H9 (cell line): ENCODE results near the gene ZNF8. TPM values are rescaled to one million over a fixed set of nuclear protein-coding genes. Genes with fewer than 3 reads are reported as not detected.

Experiments used
- DNase-seq: peaks from one replicate; pipeline ENCODE4 v3.0.0-alpha.2; 2017
- H2AFZ ChIP-seq: one replicate; pipeline ENCODE4 v1.6.1; 2013; ENCODE audit warnings: mild to moderate bottlenecking, low read length, control low read depth, moderate library complexity
- H2AK5ac ChIP-seq: 2 replicates; pipeline ENCODE4 v1.6.1; 2013; ENCODE audit warnings: low read length, control low read depth, mixed read lengths; ENCODE audit not compliant: insufficient read length
- H2BK120ac ChIP-seq: one replicate; pipeline ENCODE4 v1.6.1; 2013; ENCODE audit warnings: low read depth, mild to moderate bottlenecking, low read length, control low read depth, inconsistent platforms; ENCODE audit not compliant: poor library complexity, severe bottlenecking
- H2BK12ac ChIP-seq: 2 replicates; pipeline ENCODE4 v1.6.1; 2013; ENCODE audit warnings: low read length, control low read depth, mixed read lengths, low read depth; ENCODE audit not compliant: insufficient read length
- H2BK15ac ChIP-seq: 2 replicates; pipeline ENCODE4 v1.6.1; 2013; ENCODE audit warnings: low read depth, low read length, control low read depth
- H2BK20ac ChIP-seq: one replicate; pipeline ENCODE4 v1.6.1; 2013; ENCODE audit warnings: low read depth, mild to moderate bottlenecking, low read length, control low read depth, inconsistent platforms; ENCODE audit not compliant: poor library complexity, severe bottlenecking
- H2BK5ac ChIP-seq: 2 replicates; pipeline ENCODE4 v1.6.1; 2013; ENCODE audit warnings: low read length, control low read depth, mixed read lengths; ENCODE audit not compliant: insufficient read length
- H3K14ac ChIP-seq: 2 replicates; pipeline ENCODE4 v1.6.1; 2013; ENCODE audit warnings: low read length, control low read depth; ENCODE audit not compliant: insufficient read depth
- H3K18ac ChIP-seq: 2 replicates; pipeline ENCODE4 v1.6.1; 2013; ENCODE audit warnings: low read depth, mild to moderate bottlenecking, mixed read lengths, low read length, control low read depth; ENCODE audit not compliant: insufficient read length
- H3K23ac ChIP-seq: 2 replicates; pipeline ENCODE4 v1.6.1; 2013; ENCODE audit warnings: low read length, control low read depth, mixed read lengths, low read depth; ENCODE audit not compliant: insufficient read length
- H3K23me2 ChIP-seq: 2 replicates; pipeline ENCODE4 v1.6.1; 2013; ENCODE audit warnings: low read depth, mild to moderate bottlenecking, mixed read lengths, low read length, control low read depth; ENCODE audit not compliant: insufficient read length, poor library complexity, severe bottlenecking
- H3K27ac ChIP-seq: 2 replicates; pipeline ENCODE4 v1.5.1; 2013; ENCODE audit warnings: low read length, control low read depth, mixed read lengths, low read depth; ENCODE audit not compliant: insufficient read length
- H3K27me3 ChIP-seq: 2 replicates; pipeline ENCODE4 v1.6.1; 2013; ENCODE audit warnings: low read length, control low read depth, inconsistent platforms; ENCODE audit not compliant: insufficient read depth
- H3K4ac ChIP-seq: 2 replicates; pipeline ENCODE4 v1.6.1; 2013; ENCODE audit warnings: low read depth, mild to moderate bottlenecking, control low read depth, inconsistent platforms, low read length, moderate library complexity
- H3K4me1 ChIP-seq: 2 replicates; pipeline ENCODE4 v1.6.1; 2013; ENCODE audit warnings: low read length, control low read depth, inconsistent platforms; ENCODE audit not compliant: insufficient read depth
- H3K4me2 ChIP-seq: 2 replicates; pipeline ENCODE4 v1.6.1; 2013; ENCODE audit warnings: low read length, control low read depth, mixed read lengths; ENCODE audit not compliant: insufficient read length, insufficient read depth
- H3K56ac ChIP-seq: 2 replicates; pipeline ENCODE4 v1.6.1; 2013; ENCODE audit warnings: low read depth, mild to moderate bottlenecking, mixed read lengths, low read length, control low read depth; ENCODE audit not compliant: insufficient read length
- H3K79me1 ChIP-seq: 2 replicates; pipeline ENCODE4 v1.6.1; 2013; ENCODE audit warnings: low read depth, mild to moderate bottlenecking, moderate library complexity, low read length, control low read depth, inconsistent platforms; ENCODE audit not compliant: insufficient read depth, poor library complexity, severe bottlenecking
- H3K79me2 ChIP-seq: 2 replicates; pipeline ENCODE4 v1.6.1; 2013; ENCODE audit warnings: low read length, control low read depth, inconsistent platforms; ENCODE audit not compliant: insufficient read depth
- H3K9ac ChIP-seq: 2 replicates; pipeline ENCODE4 v1.6.1; 2013; ENCODE audit warnings: low read length, control low read depth, mixed read lengths; ENCODE audit not compliant: insufficient read length; ENCODE audit errors: extremely low read depth
- H3K9me3 ChIP-seq: one replicate; pipeline ENCODE4 v1.6.1; 2013; ENCODE audit warnings: low read depth, low read length, inconsistent platforms; ENCODE audit not compliant: control insufficient read depth
- H3T11ph ChIP-seq: one replicate; pipeline ENCODE4 v1.6.1; 2013; ENCODE audit warnings: mild to moderate bottlenecking, low read length, control low read depth, inconsistent platforms
- H4K20me1 ChIP-seq: one replicate; pipeline ENCODE4 v1.6.1; 2013; ENCODE audit not compliant: control insufficient read depth, insufficient read length, insufficient read depth
- H4K5ac ChIP-seq: 2 replicates; pipeline ENCODE4 v1.6.1; 2013; ENCODE audit warnings: low read depth, mild to moderate bottlenecking, mixed read lengths, low read length, control low read depth; ENCODE audit not compliant: insufficient read length
- H4K8ac ChIP-seq: replicated peaks from 2 replicates; pipeline ENCODE4 v1.6.1; 2013; ENCODE audit warnings: low read length, control low read depth, mixed read lengths, low read depth; ENCODE audit not compliant: insufficient read length
- H4K91ac ChIP-seq: 2 replicates; pipeline ENCODE4 v1.6.1; 2013; ENCODE audit warnings: low read depth, mild to moderate bottlenecking, moderate library complexity, mixed read lengths, low read length, control low read depth; ENCODE audit not compliant: insufficient read length
- H3K27ac Mint-ChIP-seq, 3 experiments: 2 replicates in 2 of 3; 3 replicates in 1 of 3; pipeline ENCODE4 v1.8.0; 2020 to 2021; ENCODE audit warnings: mixed read lengths in 3 of 3, mild to moderate bottlenecking in 1 of 3, moderate library complexity in 1 of 3
- H3K27me3 Mint-ChIP-seq: 2 replicates; pipeline ENCODE4 v1.8.0; 2021; ENCODE audit warnings: low read depth, mild to moderate bottlenecking, moderate library complexity, mixed read lengths
- H3K36me3 Mint-ChIP-seq, 3 experiments: 2 replicates in 2 of 3; 3 replicates in 1 of 3; pipeline ENCODE4 v1.8.0; 2020 to 2021; ENCODE audit warnings: low read depth in 3 of 3, mixed read lengths in 3 of 3; ENCODE audit not compliant: insufficient read depth in 1 of 3
- H3K4me1 Mint-ChIP-seq, 2 experiments: 2 replicates each; pipeline ENCODE4 v1.8.0; 2020; ENCODE audit warnings: mixed read lengths in 2 of 2
- H3K4me3 Mint-ChIP-seq, 2 experiments: 2 replicates in 1 of 2; 3 replicates in 1 of 2; pipeline ENCODE4 v1.8.0; 2020 to 2021; ENCODE audit warnings: mild to moderate bottlenecking in 2 of 2, mixed read lengths in 2 of 2, moderate library complexity in 1 of 2
- H3K9me3 Mint-ChIP-seq, 2 experiments: 2 replicates in 1 of 2; 3 replicates in 1 of 2; pipeline ENCODE4 v1.8.0; 2020; ENCODE audit warnings: mild to moderate bottlenecking in 2 of 2, mixed read lengths in 2 of 2, moderate library complexity in 1 of 2
- CTCF ChIP-seq: fragments of 200-600 bp; sonication (generic); conservative IDR thresholded peaks from 3 replicates; pipeline ENCODE4 v1.8.0; 2021; ENCODE audit warnings: antibody characterized with exemption, mild to moderate bottlenecking
- WGBS: extraction: QIAGEN DNeasy Blood & Tissue Kit; methylation state at CpG from one replicate; pipeline ENCODE4 v1.1.7; 2013; ENCODE audit warnings: missing lambda C conversion rate, low lambda C conversion rate, mixed read lengths; ENCODE audit not compliant: insufficient read length; ENCODE audit errors: extremely low coverage; 5-methylcytosine and 5-hydroxymethylcytosine counted together
- total RNA-seq: library from RNA; stranded (reverse); gene quantifications from 2 replicates; pipeline ENCODE4 v1.2.1, GENCODE V29; 2021

ZNF8 gene
- total RNA-seq, 1 experiment from 2014 or later = 17.3 TPM

- Histone ChIP-seq H3K4ac (no peak overlapping the region), H4K20me1 (no peaks in the 10 kb centered on the region), H3K18ac (no peak overlapping the region), H3K79me2 (peaks cover 1% of the 10 kb centered on the region; the same call in 1 of the 2 replicates), H3T11ph (no peak overlapping the region), H2BK15ac (no peak overlapping the region), H3K27ac (no peak overlapping the region), H4K5ac (no peak overlapping the region), H4K8ac (no peak overlapping the region), H3K4me2 (no peak overlapping the region), H3K4me1 (no peaks in the 10 kb centered on the region), H2BK12ac (no peak overlapping the region), H2AK5ac (no peak overlapping the region), H3K9ac (no peak overlapping the region), H3K9me3 (no peaks in the 10 kb centered on the region), H3K27me3 (no peaks in the 10 kb centered on the region), H3K56ac (no peak overlapping the region), H3K14ac (no peak overlapping the region), H4K91ac (no peak overlapping the region), H2BK120ac (no peak overlapping the region), H3K23me2 (no peaks in the 10 kb centered on the region), H2BK20ac (no peak overlapping the region), H2BK5ac (no peak overlapping the region), H2AFZ (no peak overlapping the region), H3K23ac (no peak overlapping the region), H3K79me1 (peaks cover 3% of the 10 kb centered on the region)
- DNase-seq = no peak
- Mint-ChIP-seq H3K9me3 (peaks cover 2 to 9% of the 10 kb centered on the region in 2 experiments; a peak in 3 of 5 replicates), H3K27me3 (no peaks in the 10 kb centered on the region), H3K4me1 (no peaks in the 10 kb centered on the region; a peak in 1 of 4 replicates), H3K4me3 (no peak overlapping the region), H3K27ac (no peak overlapping the region), H3K36me3 (peaks cover 63 to 88% (median 85%) of the 10 kb centered on the region in 3 experiments)
- TF ChIP-seq CTCF = no peak
- no CpG with 5 or more reads among the region's 22 CpGs for WGBS
These were observed 16.1 kb downstream of the ZNF8 start for GRCh38 chr19:58294743-58295374.
